Right lobe of liver (tissue), 4 donors: ENCODE measurements around the gene VSTM4.

Experiments
- CTCF ChIP-seq, 4 donors: fragments of 200-600 bp in 3 of 4; fragments of 450-650 bp in 1 of 4; IDR thresholded peaks; one replicate each; pipeline versions ENCODE4 v1.5.1 to v1.8.0; 2016 to 2022; ENCODE audit warnings: antibody characterized with exemption in 4 of 4, mild to moderate bottlenecking in 2 of 4
- POLR2A ChIP-seq: fragments of 450-650 bp; IDR thresholded peaks from one replicate; pipeline ENCODE4 v1.6.1; 2017; ENCODE audit warnings: antibody characterized with exemption, mild to moderate bottlenecking
- donor health status: DM: no; HTN: no; CAD: no.
- donor health status: DM: no; HTN: no; CAD: no.
- donor health status: DM: no; HTN: yes; CAD: no.

- TF ChIP-seq CTCF (IDR thresholded peaks at IDR 0.05) (no peak), POLR2A (no peak)
Measured at GRCh38 chr10:49001870-49002672, 113.3 kb downstream of the VSTM4 start.
